Type B pancreatic cell (in vitro differentiated cells): ENCODE data around the gene PANX3. TPM values are rescaled to one million over a fixed set of nuclear protein-coding genes. Genes with fewer than 3 reads are reported as not detected.

ENCODE experiments used
- DNase-seq: peaks from one replicate; pipeline ENCODE4 v3.0.0; 2021; ENCODE audit warnings: mixed read lengths; ENCODE audit not compliant: unreplicated experiment; ENCODE audit errors: extremely low spot score
- H3K27ac Mint-ChIP-seq: 2 replicates; pipeline ENCODE4 v1.8.0; 2021; ENCODE audit warnings: mild to moderate bottlenecking, mixed read lengths
- H3K27me3 Mint-ChIP-seq: 2 replicates; pipeline ENCODE4 v1.8.0; 2021; ENCODE audit warnings: mixed read lengths
- H3K36me3 Mint-ChIP-seq: 2 replicates; pipeline ENCODE4 v1.8.0; 2021; ENCODE audit warnings: mixed read lengths
- H3K4me1 Mint-ChIP-seq: one replicate; pipeline ENCODE4 v1.8.0; 2021; ENCODE audit warnings: mixed read lengths; ENCODE audit not compliant: unreplicated experiment
- H3K4me3 Mint-ChIP-seq: 2 replicates; pipeline ENCODE4 v1.8.0; 2021; ENCODE audit warnings: mild to moderate bottlenecking, mixed read lengths
- H3K9me3 Mint-ChIP-seq: 2 replicates; pipeline ENCODE4 v1.8.0; 2021; ENCODE audit warnings: mixed read lengths
- total RNA-seq: library from RNA; stranded (reverse); gene quantifications from 2 replicates; pipeline ENCODE4 v1.2.1, GENCODE V29; 2021; ENCODE audit warnings: low replicate concordance
- TF ChIP-seq, protein P1 (sequence below): fragments of 200-600 bp; sonication (generic); conservative IDR thresholded peaks from 2 replicates; pipeline ENCODE4 v1.5.0; 2021; ENCODE audit warnings: antibody characterized with exemption, mild to moderate bottlenecking

The PANX3 gene
- total RNA-seq, 1 donor from 2014 or later = not detected

DNA sequence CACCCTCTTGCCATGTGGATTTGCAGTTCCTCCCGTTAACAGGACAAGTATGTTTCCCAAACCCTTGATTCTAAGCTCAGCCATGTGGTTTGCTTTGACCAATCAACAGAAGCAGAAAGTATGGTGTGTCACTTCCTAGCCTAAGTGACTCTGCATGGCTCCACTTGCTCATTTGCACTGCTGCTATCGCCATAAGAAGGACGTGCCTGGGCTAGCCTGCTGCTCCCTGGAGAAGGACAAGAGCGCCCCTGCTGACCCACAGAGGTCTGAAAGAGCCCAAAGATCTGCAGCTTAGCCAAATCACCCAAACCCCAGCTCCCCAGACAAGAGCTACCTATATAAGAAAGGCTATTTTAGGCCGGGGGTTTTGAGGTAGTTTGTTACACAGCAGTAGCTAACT, 29.4 kb downstream of the PANX3 start:
- Mint-ChIP-seq H3K9me3 (no peaks in the 10 kb centered on the region), H3K4me3 (no peak overlapping the region), H3K4me1 (peaks cover 6% of the 10 kb centered on the region), H3K36me3 (peaks cover 12% of the 10 kb centered on the region), H3K27ac (no peak overlapping the region), H3K27me3 (no peaks in the 10 kb centered on the region)
- no peak for DNase-seq
- TF ChIP-seq, protein P1, sequence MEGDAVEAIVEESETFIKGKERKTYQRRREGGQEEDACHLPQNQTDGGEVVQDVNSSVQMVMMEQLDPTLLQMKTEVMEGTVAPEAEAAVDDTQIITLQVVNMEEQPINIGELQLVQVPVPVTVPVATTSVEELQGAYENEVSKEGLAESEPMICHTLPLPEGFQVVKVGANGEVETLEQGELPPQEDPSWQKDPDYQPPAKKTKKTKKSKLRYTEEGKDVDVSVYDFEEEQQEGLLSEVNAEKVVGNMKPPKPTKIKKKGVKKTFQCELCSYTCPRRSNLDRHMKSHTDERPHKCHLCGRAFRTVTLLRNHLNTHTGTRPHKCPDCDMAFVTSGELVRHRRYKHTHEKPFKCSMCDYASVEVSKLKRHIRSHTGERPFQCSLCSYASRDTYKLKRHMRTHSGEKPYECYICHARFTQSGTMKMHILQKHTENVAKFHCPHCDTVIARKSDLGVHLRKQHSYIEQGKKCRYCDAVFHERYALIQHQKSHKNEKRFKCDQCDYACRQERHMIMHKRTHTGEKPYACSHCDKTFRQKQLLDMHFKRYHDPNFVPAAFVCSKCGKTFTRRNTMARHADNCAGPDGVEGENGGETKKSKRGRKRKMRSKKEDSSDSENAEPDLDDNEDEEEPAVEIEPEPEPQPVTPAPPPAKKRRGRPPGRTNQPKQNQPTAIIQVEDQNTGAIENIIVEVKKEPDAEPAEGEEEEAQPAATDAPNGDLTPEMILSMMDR = no peak

DNA sequence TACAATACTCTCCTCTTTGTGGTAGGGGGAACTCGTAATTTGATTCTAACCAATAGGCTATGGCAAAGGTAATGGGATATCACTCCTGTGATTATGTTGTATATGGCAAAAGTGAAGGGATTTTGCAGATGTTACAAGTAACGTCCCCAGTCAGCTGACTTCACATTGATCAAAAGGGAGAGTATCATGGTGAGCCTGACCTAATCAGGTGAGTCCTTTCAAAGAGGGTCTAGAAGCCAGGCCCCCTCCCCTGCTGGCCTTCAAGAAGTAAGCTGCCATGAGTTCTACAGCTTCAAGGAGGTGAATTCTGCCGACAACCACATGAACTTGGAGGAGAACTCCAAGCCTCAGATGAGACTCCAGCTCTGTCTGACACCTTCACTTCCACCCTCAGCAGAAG, 31.4 kb downstream of the PANX3 start:
- DNase-seq = no peak
- H3K27me3 Mint-ChIP-seq = no peaks in the 10 kb centered on the region
- H3K4me3 Mint-ChIP-seq = no peak overlapping the region
- no peak overlapping the region for H3K27ac Mint-ChIP-seq
- no peaks in the 10 kb centered on the region for H3K9me3 Mint-ChIP-seq
- H3K36me3 Mint-ChIP-seq = peaks cover 8% of the 10 kb centered on the region
- TF ChIP-seq, protein P1 = no peak
- H3K4me1 Mint-ChIP-seq = peaks cover 6% of the 10 kb centered on the region

DNA sequence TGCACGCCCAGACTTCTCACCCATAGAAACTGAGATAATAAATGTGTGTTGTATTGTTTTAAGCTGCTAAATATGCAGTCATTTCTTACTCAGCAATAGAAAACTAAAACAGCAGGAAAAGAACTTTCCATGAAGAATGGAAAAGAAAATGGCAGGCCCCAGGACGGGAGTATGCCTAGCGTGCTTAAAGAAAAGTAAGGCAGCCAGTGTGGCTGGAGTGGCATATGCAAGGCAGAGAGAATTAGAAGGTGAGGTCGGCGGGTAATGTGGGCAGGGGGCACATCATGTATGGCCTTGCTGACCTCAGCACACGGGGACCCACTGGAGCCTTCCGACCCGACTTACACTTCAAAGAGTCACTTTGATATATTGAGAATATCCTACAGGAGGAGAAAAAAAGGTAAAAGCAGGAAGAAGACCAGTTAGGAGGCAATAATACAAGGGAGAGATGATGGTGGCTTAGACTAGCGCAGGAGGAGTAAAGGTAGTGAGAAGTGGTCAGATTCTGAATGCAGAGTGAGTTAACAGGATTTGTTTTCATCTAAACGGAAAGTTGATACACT, 31.9 kb downstream of the PANX3 start:
- TF ChIP-seq, protein P1 = no peak
- Mint-ChIP-seq H3K27ac (no peak overlapping the region), H3K4me1 (peaks cover 6% of the 10 kb centered on the region), H3K9me3 (no peaks in the 10 kb centered on the region), H3K27me3 (no peaks in the 10 kb centered on the region), H3K36me3 (peaks cover 8% of the 10 kb centered on the region), H3K4me3 (no peak overlapping the region)
- DNase-seq = no peak

DNA sequence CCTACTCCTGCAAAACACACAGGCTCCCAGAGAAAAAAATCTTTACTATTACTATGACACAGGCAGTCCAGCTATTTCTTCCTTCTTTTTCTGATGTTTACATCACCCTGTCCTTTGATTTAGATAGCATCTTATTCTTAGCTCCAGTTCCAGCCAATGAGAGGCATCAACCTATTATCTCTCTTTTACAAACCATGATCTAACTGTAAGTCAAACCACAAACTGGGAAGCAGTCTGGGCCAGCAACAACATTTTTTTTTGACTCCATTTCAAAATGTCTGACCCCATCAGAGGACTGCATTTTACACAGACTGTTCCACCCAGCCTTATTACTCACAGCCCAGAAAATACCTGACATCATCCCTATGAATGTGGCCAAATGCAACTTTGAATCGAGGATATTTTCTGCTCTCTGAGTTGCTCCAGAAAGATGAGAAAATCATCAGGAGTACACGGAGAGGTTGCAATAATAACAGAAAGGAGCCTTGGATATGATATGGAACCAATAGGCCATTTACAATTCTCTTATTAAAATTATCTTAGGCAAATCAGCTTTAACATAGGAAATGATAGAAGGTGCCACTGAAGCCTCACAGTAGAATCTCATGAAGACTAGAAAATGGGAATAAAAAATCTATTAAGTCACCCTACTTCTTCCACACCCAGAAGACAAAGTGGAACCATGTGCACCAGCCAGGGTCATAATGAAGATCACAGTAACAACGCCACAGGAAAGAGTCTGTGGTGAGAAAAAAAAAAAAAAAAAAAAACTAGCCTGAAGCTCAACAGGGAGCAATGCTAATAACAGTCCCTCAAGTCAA, 32.6 kb downstream of the PANX3 start:
- DNase-seq = no peak
- Mint-ChIP-seq H3K27me3 (no peaks in the 10 kb centered on the region), H3K4me3 (no peak overlapping the region), H3K27ac (no peak overlapping the region), H3K36me3 (peaks cover 4% of the 10 kb centered on the region), H3K9me3 (no peaks in the 10 kb centered on the region), H3K4me1 (peaks cover 6% of the 10 kb centered on the region)
- TF ChIP-seq, protein P1 = no peak

DNA sequence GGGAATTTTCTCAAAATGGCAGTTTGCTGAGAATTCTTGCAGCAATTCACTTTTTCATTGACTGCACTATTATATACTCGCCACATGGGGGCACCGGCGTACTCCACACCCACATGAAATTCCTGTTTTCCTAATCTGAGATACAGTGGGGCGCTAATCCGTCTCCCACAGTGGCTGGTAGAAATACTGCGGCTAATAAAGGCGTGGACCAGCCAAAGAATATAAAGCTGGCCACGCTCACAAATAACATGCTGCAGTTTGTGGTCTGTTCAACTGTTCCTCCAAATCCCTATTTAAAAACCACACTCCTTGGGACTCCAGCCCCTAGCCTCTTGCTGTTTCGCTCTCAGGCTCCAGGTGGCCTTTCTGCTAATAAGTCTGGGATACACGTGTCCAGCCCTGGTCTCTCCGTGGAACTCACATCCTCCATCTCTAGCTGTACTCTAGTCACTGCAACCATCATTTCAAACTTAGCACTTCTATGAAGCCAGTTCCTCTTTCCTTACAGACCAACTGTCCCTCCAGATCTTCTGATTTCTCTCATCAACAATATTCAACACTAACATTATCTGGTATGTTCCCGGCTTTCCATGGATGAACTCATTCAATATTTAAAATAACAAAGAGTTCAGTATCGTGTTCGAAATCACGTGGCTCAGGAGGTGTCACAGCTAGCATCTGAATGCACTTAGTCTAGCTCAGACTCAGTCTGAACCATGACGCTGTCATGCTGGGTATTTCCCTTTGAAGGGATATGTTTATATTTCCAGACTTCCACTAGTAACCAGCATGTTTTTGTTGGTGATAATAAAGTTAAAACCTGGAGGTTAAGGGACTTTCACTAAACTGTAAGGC, 33.4 kb downstream of the PANX3 start:
- peak overlapping the region; percentile 3 for H3K4me3 Mint-ChIP-seq
- DNase-seq = no peak
- no peaks in the 10 kb centered on the region for H3K27me3 Mint-ChIP-seq

More for the DNA sequence above, 33.4 kb downstream of the PANX3 start:
- H3K36me3 Mint-ChIP-seq = peaks cover 4% of the 10 kb centered on the region
- H3K9me3 Mint-ChIP-seq = no peaks in the 10 kb centered on the region
- TF ChIP-seq, protein P1 = peak; percentile 93
- H3K27ac Mint-ChIP-seq = peak overlapping the region; percentile 8
- H3K4me1 Mint-ChIP-seq = peaks cover 6% of the 10 kb centered on the region
